22Rv1 (cell line): ENCODE data around the gene SPATA31C1.

ENCODE experiments used
- CTCF ChIP-seq: fragments of 450-650 bp; IDR thresholded peaks from 2 replicates; pipeline ENCODE4 v1.5.1; 2017; ENCODE audit warnings: mild to moderate bottlenecking
- ZFX ChIP-seq: fragments of 450-650 bp; IDR thresholded peaks from 2 replicates; pipeline ENCODE4 v1.6.1; 2017; ENCODE audit warnings: antibody characterized with exemption, borderline replicate concordance

- TF ChIP-seq CTCF, result no peak
- TF ChIP-seq ZFX, result no peak
Measured at GRCh38 chr9:87875060-87875459, 42.7 kb upstream of the SPATA31C1 start.
